ENCODE data around the gene CIAO3.

DNA sequence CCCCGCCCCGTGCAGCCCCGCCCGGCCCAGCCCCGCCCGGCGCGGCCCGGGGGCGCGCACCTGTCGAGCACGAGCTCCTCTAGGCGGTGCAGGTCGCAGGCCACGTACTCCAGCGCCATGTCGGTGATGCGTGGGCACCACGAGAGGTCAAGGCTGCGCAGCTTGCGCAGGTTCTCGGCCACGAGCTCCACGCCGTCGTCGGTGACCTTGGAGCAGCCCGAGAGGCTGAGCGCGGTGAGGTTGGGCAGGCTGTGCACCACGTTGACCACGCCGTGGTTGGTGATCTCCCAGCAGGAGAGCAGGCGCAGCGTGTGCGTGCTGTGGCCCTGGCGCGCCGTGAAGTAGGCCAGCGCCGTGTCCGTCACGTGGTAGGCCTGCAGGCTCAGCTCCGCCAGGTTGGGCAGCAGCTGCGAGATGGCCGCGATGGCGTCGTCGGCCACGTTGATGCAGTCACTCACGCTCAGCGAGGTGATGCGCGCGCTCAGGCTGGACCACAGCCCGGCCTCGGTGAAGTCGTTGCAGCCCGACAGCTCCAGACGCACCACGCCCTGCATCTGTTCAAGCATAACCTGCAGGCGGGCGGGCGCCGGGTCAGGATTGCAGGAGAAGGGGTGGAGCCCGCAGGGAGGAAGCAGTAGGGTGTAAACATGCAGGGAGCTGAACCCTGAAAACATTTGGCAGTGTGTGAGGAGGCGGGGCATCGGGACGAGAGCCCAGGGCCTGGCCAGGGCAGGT, 45.3 kb downstream of the CIAO3 start:
- TF ChIP-seq, protein P1, sequence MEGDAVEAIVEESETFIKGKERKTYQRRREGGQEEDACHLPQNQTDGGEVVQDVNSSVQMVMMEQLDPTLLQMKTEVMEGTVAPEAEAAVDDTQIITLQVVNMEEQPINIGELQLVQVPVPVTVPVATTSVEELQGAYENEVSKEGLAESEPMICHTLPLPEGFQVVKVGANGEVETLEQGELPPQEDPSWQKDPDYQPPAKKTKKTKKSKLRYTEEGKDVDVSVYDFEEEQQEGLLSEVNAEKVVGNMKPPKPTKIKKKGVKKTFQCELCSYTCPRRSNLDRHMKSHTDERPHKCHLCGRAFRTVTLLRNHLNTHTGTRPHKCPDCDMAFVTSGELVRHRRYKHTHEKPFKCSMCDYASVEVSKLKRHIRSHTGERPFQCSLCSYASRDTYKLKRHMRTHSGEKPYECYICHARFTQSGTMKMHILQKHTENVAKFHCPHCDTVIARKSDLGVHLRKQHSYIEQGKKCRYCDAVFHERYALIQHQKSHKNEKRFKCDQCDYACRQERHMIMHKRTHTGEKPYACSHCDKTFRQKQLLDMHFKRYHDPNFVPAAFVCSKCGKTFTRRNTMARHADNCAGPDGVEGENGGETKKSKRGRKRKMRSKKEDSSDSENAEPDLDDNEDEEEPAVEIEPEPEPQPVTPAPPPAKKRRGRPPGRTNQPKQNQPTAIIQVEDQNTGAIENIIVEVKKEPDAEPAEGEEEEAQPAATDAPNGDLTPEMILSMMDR (IDR thresholded peaks at IDR 0.05) = no peak
- peak in 1 of 2 donors; percentile 19 for TF ChIP-seq POLR2A (IDR thresholded peaks at IDR 0.05)
